Thyroid gland (tissue), 4 donors: Measurements from ENCODE around the gene CBFA2T3.

Source experiments
- POLR2A ChIP-seq, 2 donors: fragments of 450-650 bp; IDR thresholded peaks; one replicate each; pipeline ENCODE4 v1.6.1; 2017; ENCODE audit warnings: antibody characterized with exemption in 2 of 2, mild to moderate bottlenecking in 2 of 2, moderate library complexity in 1 of 2
- TF ChIP-seq, protein P1 (sequence below), 6 experiments: fragments of 200-600 bp in 3 of 6; fragments of 450-650 bp in 3 of 6; sonication (generic) in 3 of 6; IDR thresholded peaks; one replicate each; pipeline ENCODE4 v1.5.1; 2016 to 2019; ENCODE audit warnings: antibody characterized with exemption in 6 of 6, mild to moderate bottlenecking in 2 of 6, inconsistent platforms in 1 of 6, moderate library complexity in 1 of 6

DNA sequence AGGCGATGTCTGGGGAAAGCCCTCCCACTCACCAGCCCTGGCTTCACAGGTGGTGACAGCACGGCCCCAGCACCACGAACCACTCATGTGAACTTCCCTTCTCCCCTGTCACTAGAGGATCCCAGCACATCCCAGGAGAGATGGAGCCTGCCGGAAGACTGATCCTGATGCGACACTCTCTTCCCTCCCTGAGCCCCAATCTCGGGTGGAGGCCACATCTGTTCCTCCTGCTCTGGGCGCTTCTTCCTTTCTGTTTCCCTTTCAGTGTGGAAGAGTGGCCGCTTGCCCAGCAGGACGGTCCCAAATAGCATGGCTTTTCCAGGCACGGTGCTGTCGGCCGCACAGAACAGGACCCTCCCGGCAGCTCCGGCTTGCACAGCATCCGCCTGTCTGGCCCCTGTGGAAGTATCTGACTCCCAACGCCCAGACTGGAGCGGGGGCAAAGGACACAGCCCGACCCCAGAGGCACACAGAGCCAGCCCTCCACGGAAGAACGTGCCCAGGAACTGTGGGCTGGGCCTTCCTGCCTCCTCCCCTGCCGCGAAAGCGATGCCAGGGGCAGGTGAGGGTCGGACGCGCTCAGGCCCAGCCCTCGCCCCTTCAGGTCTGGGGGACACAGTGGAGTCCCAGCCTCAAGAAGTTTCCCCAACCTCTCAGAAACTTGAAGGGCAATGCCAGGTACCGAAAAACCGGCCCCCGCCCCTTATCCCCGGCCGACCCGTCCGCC is 37.6 kb downstream of the CBFA2T3 start:
- TF ChIP-seq, protein P1, sequence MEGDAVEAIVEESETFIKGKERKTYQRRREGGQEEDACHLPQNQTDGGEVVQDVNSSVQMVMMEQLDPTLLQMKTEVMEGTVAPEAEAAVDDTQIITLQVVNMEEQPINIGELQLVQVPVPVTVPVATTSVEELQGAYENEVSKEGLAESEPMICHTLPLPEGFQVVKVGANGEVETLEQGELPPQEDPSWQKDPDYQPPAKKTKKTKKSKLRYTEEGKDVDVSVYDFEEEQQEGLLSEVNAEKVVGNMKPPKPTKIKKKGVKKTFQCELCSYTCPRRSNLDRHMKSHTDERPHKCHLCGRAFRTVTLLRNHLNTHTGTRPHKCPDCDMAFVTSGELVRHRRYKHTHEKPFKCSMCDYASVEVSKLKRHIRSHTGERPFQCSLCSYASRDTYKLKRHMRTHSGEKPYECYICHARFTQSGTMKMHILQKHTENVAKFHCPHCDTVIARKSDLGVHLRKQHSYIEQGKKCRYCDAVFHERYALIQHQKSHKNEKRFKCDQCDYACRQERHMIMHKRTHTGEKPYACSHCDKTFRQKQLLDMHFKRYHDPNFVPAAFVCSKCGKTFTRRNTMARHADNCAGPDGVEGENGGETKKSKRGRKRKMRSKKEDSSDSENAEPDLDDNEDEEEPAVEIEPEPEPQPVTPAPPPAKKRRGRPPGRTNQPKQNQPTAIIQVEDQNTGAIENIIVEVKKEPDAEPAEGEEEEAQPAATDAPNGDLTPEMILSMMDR (IDR thresholded peaks at IDR 0.05): no peak
- TF ChIP-seq POLR2A (IDR thresholded peaks at IDR 0.05): no peak
